GM12878 (cell line): ENCODE data around the gene CAST. TPM values are rescaled to one million over a fixed set of nuclear protein-coding genes. Genes with fewer than 3 reads are reported as not detected.

Experiments used
- ATAC-seq: fragments of 200-7000 bp; cut with Tn5 transposase; 3 replicates; pipeline ENCODE4 v1.9.1; 2020; ENCODE audit warnings: mild to moderate bottlenecking, moderate library complexity
- BruUV-seq: library from RNA; stranded (reverse); fragments of 400-500 nt; replicated peaks from 2 replicates; lab custom pipeline; 2021; lab: Mats Ljungman, UMichigan
- CTCF ChIA-PET: fragments of 300-600 bp; sonication (Branson Sonifier 250); formaldehyde crosslinking; extraction: SDS; loops from one replicate; lab custom pipeline; 2021; ENCODE audit warnings: inconsistent platforms; lab: Yijun Ruan, JAX
- POLR2A ChIA-PET: fragments of 350-600 bp; formaldehyde crosslinking; extraction: SDS; loops from one replicate; lab custom pipeline; 2021; ENCODE audit warnings: inconsistent platforms; lab: Charles Lee
- RAD21 ChIA-PET: fragments of 300-600 bp; sonication (Branson Sonifier 250); formaldehyde crosslinking; loops from one replicate; lab custom pipeline; 2023; ENCODE audit warnings: antibody characterized with exemption; ENCODE audit not compliant: unreplicated experiment; lab: Charles Lee
- SMC1A ChIA-PET: fragments of 300-600 bp; sonication (Branson Sonifier 250); formaldehyde crosslinking; loops from one replicate; lab custom pipeline; 2023; ENCODE audit not compliant: unreplicated experiment, uncharacterized antibody; lab: Charles Lee
- DNase-seq: peaks from one replicate; pipeline ENCODE4 v3.0.0-alpha.2; 2011; ENCODE audit warnings: low read depth, low spot score
- FAIRE-seq: peaks from 3 replicates; lab custom pipeline; 2011; peaks lifted over from hg19 to GRCh38; lab: Jason Lieb, UNC
- H2AFZ ChIP-seq: 2 replicates; pipeline ENCODE4 v1.6.0; 2011; ENCODE audit warnings: low read depth, low read length, control low read depth; ENCODE audit not compliant: control insufficient read depth
- H3K27ac ChIP-seq: 2 replicates; pipeline ENCODE4 v1.5.1; 2011; ENCODE audit warnings: control low read depth; ENCODE audit not compliant: control insufficient read depth, insufficient read depth
- H3K27me3 ChIP-seq, 2 experiments: replicated peaks in 1 of 2; 2 replicates each; pipeline versions ENCODE4 v1.6.0 to v1.6.1; 2011; ENCODE audit warnings: low read length in 1 of 2; ENCODE audit not compliant: control insufficient read depth in 2 of 2, insufficient read depth in 2 of 2
- H3K36me3 ChIP-seq, 2 experiments: 2 replicates each; pipeline ENCODE4 v1.5.1; 2011; ENCODE audit warnings: low read length in 1 of 2; ENCODE audit not compliant: control insufficient read depth in 2 of 2, insufficient read depth in 2 of 2
- H3K4me1 ChIP-seq: 2 replicates; pipeline ENCODE4 v1.6.1; 2011; ENCODE audit warnings: mild to moderate bottlenecking, low read length, moderate library complexity, mixed read lengths; ENCODE audit not compliant: control insufficient read depth, insufficient read depth
- H3K4me2 ChIP-seq: 2 replicates; pipeline ENCODE4 v1.6.0; 2011; ENCODE audit warnings: control low read depth; ENCODE audit not compliant: control insufficient read depth, insufficient read depth
- H3K4me3 ChIP-seq: fragments of 200-600 bp; sonication (generic); 2 replicates; pipeline ENCODE4 v1.5.1; 2016
- H3K79me2 ChIP-seq: 2 replicates; pipeline ENCODE4 v1.6.0; 2011; ENCODE audit warnings: low read length; ENCODE audit not compliant: control insufficient read depth, insufficient read depth
- H3K9ac ChIP-seq: 2 replicates; pipeline ENCODE4 v1.8.0; 2011; ENCODE audit warnings: low read length, control low read depth, mixed read lengths; ENCODE audit not compliant: control insufficient read depth, insufficient read depth
- H3K9me3 ChIP-seq: replicated peaks from 3 replicates; pipeline ENCODE4 v1.5.1; 2011; ENCODE audit warnings: mild to moderate bottlenecking, low read length; ENCODE audit not compliant: control insufficient read depth, insufficient read depth
- H4K20me1 ChIP-seq: 2 replicates; pipeline ENCODE4 v1.6.0; 2011; ENCODE audit not compliant: control insufficient read depth, insufficient read depth
- DPF2 ChIP-seq: fragments of 450-650 bp; IDR thresholded peaks from 2 replicates; pipeline ENCODE4 v1.6.1; 2017; ENCODE audit warnings: mild to moderate bottlenecking
- GATAD2B ChIP-seq: fragments of 450-650 bp; conservative IDR thresholded peaks from 2 replicates; pipeline ENCODE4 v1.6.1; 2017; ENCODE audit warnings: low read depth, mild to moderate bottlenecking, moderate library complexity
- IKZF2 ChIP-seq, 2 experiments: fragments of 450-650 bp; IDR thresholded peaks; 2 replicates each; pipeline ENCODE4 v1.6.1; 2017; ENCODE audit warnings: mild to moderate bottlenecking in 2 of 2, moderate library complexity in 2 of 2
- MXI1 ChIP-seq: fragments of 150-350 bp; IDR thresholded peaks from 2 replicates; pipeline ENCODE4 v1.6.1; 2011; ENCODE audit warnings: low read depth, mild to moderate bottlenecking, inconsistent platforms, low read length, improper control_type of control experiment
- RAD21 ChIP-seq: IDR thresholded peaks from 2 replicates; pipeline ENCODE4 v1.6.1; 2011; ENCODE audit warnings: mild to moderate bottlenecking, low read depth, low read length, moderate library complexity; ENCODE audit not compliant: insufficient read depth
- SMC3 ChIP-seq: IDR thresholded peaks from 2 replicates; pipeline ENCODE4 v1.6.1; 2011; ENCODE audit warnings: low read length, improper control_type of control experiment, borderline replicate concordance
- WGBS: methylation state at CpG from one replicate; pipeline ENCODE4 v1.1.6; 2016; ENCODE audit warnings: low lambda C conversion rate; ENCODE audit not compliant: insufficient replicate concordance, insufficient coverage; ENCODE audit errors: missing lambda C conversion rate; 5-methylcytosine and 5-hydroxymethylcytosine counted together
- in situ Hi-C: fragments of 300-500 bp; cut with MboI; formaldehyde crosslinking; loops from 9 replicates; pipeline ENCODE4 v1.14.3; 2018; ENCODE audit warnings: mixed read lengths
- intact Hi-C: fragments of 100-400 bp; cut with micrococcal nuclease; formaldehyde crosslinking; loops from one replicate; pipeline ENCODE4 v1.14.2; 2022; ENCODE audit not compliant: unreplicated experiment
- polyA plus RNA-seq, 11 experiments: library from polyadenylated mRNA; depleted of rRNA in 4 of 11; unstranded in 6 of 11; stranded (reverse) in 5 of 11; fragments of >200 nt; fragmentation: Nextera tagmentation in 4 of 11; fragmentation: Illumina TruSeq in 1 of 11; extraction: Ambion mirVana in 4 of 11; extraction: Trizol in 1 of 11; gene quantifications; 1 replicate in 1 of 11; 2 replicates in 10 of 11; pipeline versions ENCODE4 v1.2.1 to v1.2.3, GENCODE V29; 2011 to 2016; ENCODE audit warnings: inconsistent platforms in 2 of 11, missing spikeins in 2 of 11, low read depth in 1 of 11
- total RNA-seq, 4 experiments: library from RNA; depleted of rRNA in 3 of 4; stranded (reverse); fragments of >200 nt in 3 of 4; fragmentation: Illumina TruSeq in 1 of 4; extraction: Trizol in 1 of 4; gene quantifications; 2 replicates each; pipeline versions ENCODE4 v1.2.1 to v1.2.3, GENCODE V29; 2013 to 2021
- TF ChIP-seq, protein P1 (sequence below): fragments of 450-650 bp; IDR thresholded peaks from 2 replicates; pipeline ENCODE4 v1.6.1; 2016; ENCODE audit warnings: mild to moderate bottlenecking
- TF ChIP-seq, protein P2 (sequence below): fragments of 450-650 bp; IDR thresholded peaks from 2 replicates; pipeline ENCODE4 v1.6.1; 2017; ENCODE audit warnings: mild to moderate bottlenecking, moderate library complexity

Gene CAST
- total and polyA plus RNA-seq, 10 of the 15 experiments (the other 5 are each of a cell fraction or from before 2014, with no cell fraction given) = 31.7 to 140 (median 68.5) TPM

DNA sequence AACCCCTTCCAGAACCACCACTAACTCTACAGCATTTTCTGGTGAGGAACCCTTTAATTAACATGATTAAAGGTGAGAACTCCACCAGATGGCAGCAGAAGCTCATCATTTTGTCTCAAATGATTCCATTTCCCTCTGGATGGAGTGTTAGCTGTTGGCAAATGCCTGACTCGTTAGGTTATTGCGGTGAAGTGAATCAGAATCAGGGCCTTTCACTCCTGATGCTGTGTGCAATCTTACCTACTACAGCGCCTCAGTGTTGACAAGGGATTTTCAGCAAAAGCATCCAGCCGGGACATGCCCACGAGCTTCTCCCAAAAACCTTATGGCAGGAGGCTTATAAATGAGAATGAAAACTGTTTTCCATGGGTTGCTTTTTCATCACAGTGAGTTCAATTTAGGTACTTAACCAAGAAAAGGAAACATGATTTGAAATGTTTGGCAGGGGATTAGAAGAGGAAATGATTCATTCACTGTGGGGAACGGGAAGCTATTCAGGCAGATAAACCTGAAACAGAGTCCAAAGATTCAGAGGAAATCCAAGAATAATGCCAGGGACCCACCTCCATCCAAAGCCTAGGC is 48.0 kb upstream of the CAST start (continued):
- TF ChIP-seq, protein P1, sequence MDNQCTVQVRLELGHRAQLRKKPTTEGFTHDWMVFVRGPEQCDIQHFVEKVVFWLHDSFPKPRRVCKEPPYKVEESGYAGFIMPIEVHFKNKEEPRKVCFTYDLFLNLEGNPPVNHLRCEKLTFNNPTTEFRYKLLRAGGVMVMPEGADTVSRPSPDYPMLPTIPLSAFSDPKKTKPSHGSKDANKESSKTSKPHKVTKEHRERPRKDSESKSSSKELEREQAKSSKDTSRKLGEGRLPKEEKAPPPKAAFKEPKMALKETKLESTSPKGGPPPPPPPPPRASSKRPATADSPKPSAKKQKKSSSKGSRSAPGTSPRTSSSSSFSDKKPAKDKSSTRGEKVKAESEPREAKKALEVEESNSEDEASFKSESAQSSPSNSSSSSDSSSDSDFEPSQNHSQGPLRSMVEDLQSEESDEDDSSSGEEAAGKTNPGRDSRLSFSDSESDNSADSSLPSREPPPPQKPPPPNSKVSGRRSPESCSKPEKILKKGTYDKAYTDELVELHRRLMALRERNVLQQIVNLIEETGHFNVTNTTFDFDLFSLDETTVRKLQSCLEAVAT = no peak
- peak; percentile 86 for TF ChIP-seq SMC3

DNA sequence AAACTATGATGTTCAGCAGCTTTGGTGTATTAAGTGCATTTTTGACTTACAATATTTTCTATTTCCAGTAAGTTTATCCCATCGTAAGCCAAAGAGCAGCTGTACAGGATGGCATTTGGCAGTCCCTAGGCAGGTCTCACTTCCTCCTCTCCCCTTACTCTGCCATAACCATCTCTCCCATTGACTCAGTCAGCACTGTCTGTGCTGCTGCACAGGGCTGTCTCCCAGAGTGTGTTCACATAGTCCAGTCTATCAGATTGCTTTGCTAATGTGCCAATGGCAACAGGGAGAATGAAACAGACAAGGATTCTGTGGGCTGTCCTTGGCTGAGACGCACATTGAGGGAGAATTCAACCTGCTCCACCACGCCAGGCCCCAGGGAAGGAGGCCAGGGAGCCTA is 47.0 kb upstream of the CAST start:
- SMC1A ChIA-PET = interaction anchor here (0.9 to 3.0 kb wide), 21 partner anchors 10 to 551 kb away, joined by 3 to 71 read pairs (median 5); partner anchors contain the start of genes CAST and LIX1
- CTCF ChIA-PET = interaction anchor here (0.6 to 9.0 kb wide), 24 partner anchors 10 to 551 kb away, joined by 3 to 204 read pairs (median 6); no protein-coding TSS in a partner anchor
- Histone ChIP-seq H3K27ac (no peak overlapping the region), H3K79me2 (no peaks in the 10 kb centered on the region), H3K4me2 (no peak overlapping the region), H3K4me1 (no peaks in the 10 kb centered on the region), H4K20me1 (no peaks in the 10 kb centered on the region), H3K27me3 (no peaks in the 10 kb centered on the region; a peak in 1 of 4 replicates), H3K9ac (no peak overlapping the region), H2AFZ (no peak overlapping the region), H3K36me3 (no peaks in the 10 kb centered on the region), H3K9me3 (no peaks in the 10 kb centered on the region; the same call in 2 of the 3 replicates), H3K4me3 (no peak overlapping the region)
- TF ChIP-seq GATAD2B (no peak), MXI1 (no peak), DPF2 (no peak), RAD21 (no peak), IKZF2 (IDR thresholded peaks at IDR 0.05) (no peak)
- TF ChIP-seq, protein P2, sequence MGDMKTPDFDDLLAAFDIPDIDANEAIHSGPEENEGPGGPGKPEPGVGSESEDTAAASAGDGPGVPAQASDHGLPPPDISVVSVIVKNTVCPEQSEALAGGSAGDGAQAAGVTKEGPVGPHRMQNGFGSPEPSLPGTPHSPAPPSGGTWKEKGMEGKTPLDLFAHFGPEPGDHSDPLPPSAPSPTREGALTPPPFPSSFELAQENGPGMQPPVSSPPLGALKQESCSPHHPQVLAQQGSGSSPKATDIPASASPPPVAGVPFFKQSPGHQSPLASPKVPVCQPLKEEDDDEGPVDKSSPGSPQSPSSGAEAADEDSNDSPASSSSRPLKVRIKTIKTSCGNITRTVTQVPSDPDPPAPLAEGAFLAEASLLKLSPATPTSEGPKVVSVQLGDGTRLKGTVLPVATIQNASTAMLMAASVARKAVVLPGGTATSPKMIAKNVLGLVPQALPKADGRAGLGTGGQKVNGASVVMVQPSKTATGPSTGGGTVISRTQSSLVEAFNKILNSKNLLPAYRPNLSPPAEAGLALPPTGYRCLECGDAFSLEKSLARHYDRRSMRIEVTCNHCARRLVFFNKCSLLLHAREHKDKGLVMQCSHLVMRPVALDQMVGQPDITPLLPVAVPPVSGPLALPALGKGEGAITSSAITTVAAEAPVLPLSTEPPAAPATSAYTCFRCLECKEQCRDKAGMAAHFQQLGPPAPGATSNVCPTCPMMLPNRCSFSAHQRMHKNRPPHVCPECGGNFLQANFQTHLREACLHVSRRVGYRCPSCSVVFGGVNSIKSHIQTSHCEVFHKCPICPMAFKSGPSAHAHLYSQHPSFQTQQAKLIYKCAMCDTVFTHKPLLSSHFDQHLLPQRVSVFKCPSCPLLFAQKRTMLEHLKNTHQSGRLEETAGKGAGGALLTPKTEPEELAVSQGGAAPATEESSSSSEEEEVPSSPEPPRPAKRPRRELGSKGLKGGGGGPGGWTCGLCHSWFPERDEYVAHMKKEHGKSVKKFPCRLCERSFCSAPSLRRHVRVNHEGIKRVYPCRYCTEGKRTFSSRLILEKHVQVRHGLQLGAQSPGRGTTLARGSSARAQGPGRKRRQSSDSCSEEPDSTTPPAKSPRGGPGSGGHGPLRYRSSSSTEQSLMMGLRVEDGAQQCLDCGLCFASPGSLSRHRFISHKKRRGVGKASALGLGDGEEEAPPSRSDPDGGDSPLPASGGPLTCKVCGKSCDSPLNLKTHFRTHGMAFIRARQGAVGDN = no peak
- RAD21 ChIA-PET = interaction anchor here (1.2 to 4.6 kb wide), 10 partner anchors 11 to 546 kb away, joined by 3 to 78 read pairs (median 8); partner anchors contain the start of gene CAST
- ATAC-seq = peak; percentile 58; the same call in 2 of the 3 replicates
- BruUV-seq = no TSS peak
- DNase-seq = no peak
- in situ Hi-C loops = loop anchor here (10.0 kb wide), 1 partner anchor 550 kb away; no protein-coding TSS in a partner anchor
- 67% methylated on average over 3 of the region's 3 CpGs for WGBS
- POLR2A ChIA-PET = no interaction called here
- FAIRE-seq = no peak
- intact Hi-C loops = no loop called here
